ENCODE results near the gene P2RX4. TPM values are rescaled to one million over a fixed set of nuclear protein-coding genes. Genes with fewer than 3 reads are reported as not detected.

P2RX4 gene
- total and polyA plus RNA-seq, 2 of the 8 experiments (the other 6 are each of a cell fraction or from before 2014, with no cell fraction given) = 9.5 to 12.2 TPM

DNA sequence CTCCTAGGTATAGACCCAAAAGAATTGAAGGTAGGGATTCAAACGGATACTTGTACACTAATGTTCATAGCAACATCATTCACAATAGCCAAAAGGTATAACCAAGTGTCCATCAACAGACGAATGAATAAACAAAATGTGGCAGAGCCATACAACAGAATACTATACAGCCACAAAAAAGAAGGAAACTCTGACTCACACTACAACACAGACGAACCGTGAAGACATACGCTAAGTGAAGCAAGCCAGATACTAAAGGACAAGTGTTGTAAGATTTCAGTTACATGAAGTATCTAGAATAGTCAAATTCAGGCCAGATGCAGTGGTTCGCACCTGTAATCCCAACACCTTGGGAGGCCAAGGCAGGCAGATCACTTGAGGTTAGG, 67.4 kb downstream of the P2RX4 start:
- Histone ChIP-seq H3K56ac (replicated peaks; ENCODE audit: insufficient read length, low read depth, low read length) (no peak overlapping the region), H3K9ac (replicated peaks in 1 of 4; ENCODE audit: extremely low read depth in 1 of 4, low read depth in 3 of 4, low read length in 3 of 4) (no peak overlapping the region), H3K79me1 (ENCODE audit: low read depth, low read length) (no peaks in the 10 kb centered on the region), H2AK5ac (ENCODE audit: low read depth, low read length) (no peak overlapping the region), H4K8ac (ENCODE audit: extremely low read depth, insufficient read depth, low read length) (no peak overlapping the region), H3K27me3 (replicated peaks in 1 of 4; ENCODE audit: control insufficient read depth in 3 of 4, extremely low read depth in 1 of 4, insufficient read depth in 3 of 4, low read length in 3 of 4) (no peaks in the 10 kb centered on the region), H2BK5ac (ENCODE audit: low read depth, low read length) (no peak overlapping the region), H3K27ac (ENCODE audit: low read depth, low read length) (no peak overlapping the region), H2BK15ac (ENCODE audit: low read length) (no peak overlapping the region), H4K20me1 (replicated peaks in 1 of 2; ENCODE audit: control insufficient read depth in 1 of 2, insufficient read depth in 2 of 2, low read length in 2 of 2) (peaks cover 0 to 6% of the 10 kb centered on the region in 2 experiments), H2BK12ac (ENCODE audit: low read depth, low read length) (no peak overlapping the region), H3K4ac (replicated peaks; ENCODE audit: insufficient read length, low read depth, low read length) (no peak overlapping the region), H3K4me1 (replicated peaks in 1 of 4; ENCODE audit: control insufficient read depth in 3 of 4, insufficient read depth in 4 of 4, low read length in 3 of 4) (peaks cover 0 to 8% (median 2%) of the 10 kb centered on the region in 4 experiments; a peak in 4 of 7 replicates), H4K5ac (ENCODE audit: insufficient read length, low read depth, low read length) (no peak overlapping the region), H3K9me3 (ENCODE audit: insufficient read depth in 2 of 2, low read depth in 1 of 2, low read length in 1 of 2) (no peaks in the 10 kb centered on the region), H2BK20ac (ENCODE audit: low read length) (no peak overlapping the region), H3K4me2 (ENCODE audit: insufficient read depth in 1 of 2, low read depth in 2 of 2, low read length in 2 of 2) (no peak overlapping the region), H4K91ac (replicated peaks; ENCODE audit: insufficient read length, low read length) (no peak overlapping the region), H3K4me3 (ENCODE audit: extremely low read depth in 1 of 4, insufficient read depth in 2 of 4, low read depth in 3 of 4, low read length in 4 of 4) (no peak overlapping the region), H3K36me3 (ENCODE audit: control insufficient read depth in 2 of 4, insufficient read depth in 4 of 4, low read length in 3 of 4) (peaks cover 0 to 5% (median 2%) of the 10 kb centered on the region in 4 experiments; a peak in 4 of 8 replicates), H3K14ac (ENCODE audit: insufficient read length) (no peak overlapping the region), H2AFZ (ENCODE audit: low read length) (no peak overlapping the region), H3K23ac (ENCODE audit: insufficient read length) (no peak overlapping the region), H2BK120ac (replicated peaks; ENCODE audit: low read depth, low read length) (no peak overlapping the region), H3K23me2 (ENCODE audit: low read depth, low read length) (no peaks in the 10 kb centered on the region), H3K18ac (ENCODE audit: extremely low read depth, low read length) (no peak overlapping the region), H3K79me2 (ENCODE audit: control insufficient read depth in 1 of 2, insufficient read depth in 2 of 2, low read length in 2 of 2) (no peaks in the 10 kb centered on the region; a peak in 1 of 4 replicates)
- ChIA-PET POLR2A (ENCODE audit: partially characterized antibody) (no interaction called here), CTCF (ENCODE audit: partially characterized antibody) (interaction anchor here (0.9 kb wide), 1 partner anchor 38 kb away, joined by 3 read pairs; no protein-coding TSS in a partner anchor)
- TF ChIP-seq SP4 (IDR thresholded peaks at IDR 0.05; ENCODE audit: low read length) = no peak
- TF ChIP-seq BCL11A (IDR thresholded peaks at IDR 0.05; ENCODE audit: low read depth in 2 of 2, low read length in 2 of 2) = no peak
- TF ChIP-seq TBP (IDR thresholded peaks at IDR 0.05; ENCODE audit: low read depth, low read length) = no peak
- no peak for TF ChIP-seq SP2 (IDR thresholded peaks at IDR 0.05; ENCODE audit: low read length)
- TF ChIP-seq, protein P1, sequence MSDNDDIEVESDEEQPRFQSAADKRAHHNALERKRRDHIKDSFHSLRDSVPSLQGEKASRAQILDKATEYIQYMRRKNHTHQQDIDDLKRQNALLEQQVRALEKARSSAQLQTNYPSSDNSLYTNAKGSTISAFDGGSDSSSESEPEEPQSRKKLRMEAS (IDR thresholded peaks at IDR 0.05) = no peak
- WGBS, 2 experiments (ENCODE audit: extremely low coverage in 1 of 2, insufficient coverage in 1 of 2, insufficient read length in 1 of 2, insufficient replicate concordance in 2 of 2, low coverage in 1 of 2, low lambda C conversion rate in 2 of 2, missing lambda C conversion rate in 1 of 2) = 74% methylated on average over 6 of the region's 6 CpGs; no CpG with 5 or more reads in 1 of the 2 experiments
- FAIRE-seq (no peak), DNase-seq (ENCODE audit: low read depth in 1 of 2, low spot score in 2 of 2) (no peak)
